Thyroid gland (tissue), 4 donors: ENCODE measurements around the gene PRDX5.

ENCODE experiments used
- POLR2A ChIP-seq, 2 donors: fragments of 450-650 bp; IDR thresholded peaks; one replicate each; pipeline ENCODE4 v1.6.1; 2017; ENCODE audit warnings: antibody characterized with exemption in 2 of 2, mild to moderate bottlenecking in 2 of 2, moderate library complexity in 1 of 2
- TF ChIP-seq, protein P1 (sequence below), 6 experiments: fragments of 200-600 bp in 3 of 6; fragments of 450-650 bp in 3 of 6; sonication (generic) in 3 of 6; IDR thresholded peaks; one replicate each; pipeline ENCODE4 v1.5.1; 2016 to 2019; ENCODE audit warnings: antibody characterized with exemption in 6 of 6, mild to moderate bottlenecking in 2 of 6, inconsistent platforms in 1 of 6, moderate library complexity in 1 of 6

- TF ChIP-seq POLR2A (IDR thresholded peaks at IDR 0.05) = no peak
- TF ChIP-seq, protein P1, sequence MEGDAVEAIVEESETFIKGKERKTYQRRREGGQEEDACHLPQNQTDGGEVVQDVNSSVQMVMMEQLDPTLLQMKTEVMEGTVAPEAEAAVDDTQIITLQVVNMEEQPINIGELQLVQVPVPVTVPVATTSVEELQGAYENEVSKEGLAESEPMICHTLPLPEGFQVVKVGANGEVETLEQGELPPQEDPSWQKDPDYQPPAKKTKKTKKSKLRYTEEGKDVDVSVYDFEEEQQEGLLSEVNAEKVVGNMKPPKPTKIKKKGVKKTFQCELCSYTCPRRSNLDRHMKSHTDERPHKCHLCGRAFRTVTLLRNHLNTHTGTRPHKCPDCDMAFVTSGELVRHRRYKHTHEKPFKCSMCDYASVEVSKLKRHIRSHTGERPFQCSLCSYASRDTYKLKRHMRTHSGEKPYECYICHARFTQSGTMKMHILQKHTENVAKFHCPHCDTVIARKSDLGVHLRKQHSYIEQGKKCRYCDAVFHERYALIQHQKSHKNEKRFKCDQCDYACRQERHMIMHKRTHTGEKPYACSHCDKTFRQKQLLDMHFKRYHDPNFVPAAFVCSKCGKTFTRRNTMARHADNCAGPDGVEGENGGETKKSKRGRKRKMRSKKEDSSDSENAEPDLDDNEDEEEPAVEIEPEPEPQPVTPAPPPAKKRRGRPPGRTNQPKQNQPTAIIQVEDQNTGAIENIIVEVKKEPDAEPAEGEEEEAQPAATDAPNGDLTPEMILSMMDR (IDR thresholded peaks at IDR 0.05) = no peak
Measured at GRCh38 chr11:64304032-64304315, 13.9 kb upstream of the PRDX5 start.
